Measurements from ENCODE around the gene CBLN3. TPM values are rescaled to one million over a fixed set of nuclear protein-coding genes. Genes with fewer than 3 reads are reported as not detected.

Gene CBLN3
- total and polyA plus RNA-seq, 9 of the 15 experiments (the other 6 are each of a cell fraction or from before 2014, with no cell fraction given) = 0.05 to 0.59 (median 0.26) TPM; not detected in 1

DNA sequence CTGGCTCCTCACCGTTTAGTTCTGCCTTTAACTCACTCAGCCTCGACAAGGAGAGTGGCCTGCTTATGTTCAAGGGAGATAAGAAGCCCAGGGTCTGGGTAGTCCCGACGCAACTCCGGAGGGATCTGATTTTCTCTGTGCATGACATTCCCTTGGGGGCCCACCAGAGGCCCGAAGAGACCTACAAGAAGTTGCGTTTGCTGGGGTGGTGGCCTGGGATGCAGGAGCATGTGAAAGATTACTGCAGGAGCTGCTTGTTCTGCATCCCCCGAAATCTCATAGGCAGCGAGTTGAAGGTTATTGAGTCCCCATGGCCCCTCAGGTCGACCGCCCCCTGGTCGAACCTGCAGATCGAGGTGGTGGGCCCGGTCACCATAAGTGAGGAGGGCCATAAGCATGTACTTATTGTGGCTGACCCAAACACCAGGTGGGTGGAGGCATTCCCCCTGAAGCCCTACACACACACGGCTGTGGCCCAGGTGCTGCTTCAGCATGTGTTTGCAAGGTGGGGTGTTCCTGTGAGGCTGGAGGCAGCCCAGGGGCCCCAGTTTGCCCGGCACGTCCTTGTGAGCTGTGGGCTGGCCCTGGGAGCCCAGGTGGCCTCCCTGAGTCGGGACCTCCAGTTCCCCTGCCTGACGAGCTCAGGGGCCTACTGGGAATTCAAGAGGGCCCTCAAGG is 13.1 kb downstream of the CBLN3 start (continued):
- TF ChIP-seq, protein P1, sequence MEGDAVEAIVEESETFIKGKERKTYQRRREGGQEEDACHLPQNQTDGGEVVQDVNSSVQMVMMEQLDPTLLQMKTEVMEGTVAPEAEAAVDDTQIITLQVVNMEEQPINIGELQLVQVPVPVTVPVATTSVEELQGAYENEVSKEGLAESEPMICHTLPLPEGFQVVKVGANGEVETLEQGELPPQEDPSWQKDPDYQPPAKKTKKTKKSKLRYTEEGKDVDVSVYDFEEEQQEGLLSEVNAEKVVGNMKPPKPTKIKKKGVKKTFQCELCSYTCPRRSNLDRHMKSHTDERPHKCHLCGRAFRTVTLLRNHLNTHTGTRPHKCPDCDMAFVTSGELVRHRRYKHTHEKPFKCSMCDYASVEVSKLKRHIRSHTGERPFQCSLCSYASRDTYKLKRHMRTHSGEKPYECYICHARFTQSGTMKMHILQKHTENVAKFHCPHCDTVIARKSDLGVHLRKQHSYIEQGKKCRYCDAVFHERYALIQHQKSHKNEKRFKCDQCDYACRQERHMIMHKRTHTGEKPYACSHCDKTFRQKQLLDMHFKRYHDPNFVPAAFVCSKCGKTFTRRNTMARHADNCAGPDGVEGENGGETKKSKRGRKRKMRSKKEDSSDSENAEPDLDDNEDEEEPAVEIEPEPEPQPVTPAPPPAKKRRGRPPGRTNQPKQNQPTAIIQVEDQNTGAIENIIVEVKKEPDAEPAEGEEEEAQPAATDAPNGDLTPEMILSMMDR (IDR thresholded peaks at IDR 0.05 in 2 of 3, conservative IDR thresholded peaks at IDR 0.05 in 1 of 3; ENCODE audit: insufficient read depth in 2 of 3, low read depth in 1 of 3, low read length in 3 of 3) = peak; percentile 10 to 33 (median 11); a peak in 2 of 6 replicates
- TF ChIP-seq MECOM (CRISPR knock-in tag; IDR thresholded peaks at IDR 0.05) = no peak
- TF ChIP-seq, protein P2, sequence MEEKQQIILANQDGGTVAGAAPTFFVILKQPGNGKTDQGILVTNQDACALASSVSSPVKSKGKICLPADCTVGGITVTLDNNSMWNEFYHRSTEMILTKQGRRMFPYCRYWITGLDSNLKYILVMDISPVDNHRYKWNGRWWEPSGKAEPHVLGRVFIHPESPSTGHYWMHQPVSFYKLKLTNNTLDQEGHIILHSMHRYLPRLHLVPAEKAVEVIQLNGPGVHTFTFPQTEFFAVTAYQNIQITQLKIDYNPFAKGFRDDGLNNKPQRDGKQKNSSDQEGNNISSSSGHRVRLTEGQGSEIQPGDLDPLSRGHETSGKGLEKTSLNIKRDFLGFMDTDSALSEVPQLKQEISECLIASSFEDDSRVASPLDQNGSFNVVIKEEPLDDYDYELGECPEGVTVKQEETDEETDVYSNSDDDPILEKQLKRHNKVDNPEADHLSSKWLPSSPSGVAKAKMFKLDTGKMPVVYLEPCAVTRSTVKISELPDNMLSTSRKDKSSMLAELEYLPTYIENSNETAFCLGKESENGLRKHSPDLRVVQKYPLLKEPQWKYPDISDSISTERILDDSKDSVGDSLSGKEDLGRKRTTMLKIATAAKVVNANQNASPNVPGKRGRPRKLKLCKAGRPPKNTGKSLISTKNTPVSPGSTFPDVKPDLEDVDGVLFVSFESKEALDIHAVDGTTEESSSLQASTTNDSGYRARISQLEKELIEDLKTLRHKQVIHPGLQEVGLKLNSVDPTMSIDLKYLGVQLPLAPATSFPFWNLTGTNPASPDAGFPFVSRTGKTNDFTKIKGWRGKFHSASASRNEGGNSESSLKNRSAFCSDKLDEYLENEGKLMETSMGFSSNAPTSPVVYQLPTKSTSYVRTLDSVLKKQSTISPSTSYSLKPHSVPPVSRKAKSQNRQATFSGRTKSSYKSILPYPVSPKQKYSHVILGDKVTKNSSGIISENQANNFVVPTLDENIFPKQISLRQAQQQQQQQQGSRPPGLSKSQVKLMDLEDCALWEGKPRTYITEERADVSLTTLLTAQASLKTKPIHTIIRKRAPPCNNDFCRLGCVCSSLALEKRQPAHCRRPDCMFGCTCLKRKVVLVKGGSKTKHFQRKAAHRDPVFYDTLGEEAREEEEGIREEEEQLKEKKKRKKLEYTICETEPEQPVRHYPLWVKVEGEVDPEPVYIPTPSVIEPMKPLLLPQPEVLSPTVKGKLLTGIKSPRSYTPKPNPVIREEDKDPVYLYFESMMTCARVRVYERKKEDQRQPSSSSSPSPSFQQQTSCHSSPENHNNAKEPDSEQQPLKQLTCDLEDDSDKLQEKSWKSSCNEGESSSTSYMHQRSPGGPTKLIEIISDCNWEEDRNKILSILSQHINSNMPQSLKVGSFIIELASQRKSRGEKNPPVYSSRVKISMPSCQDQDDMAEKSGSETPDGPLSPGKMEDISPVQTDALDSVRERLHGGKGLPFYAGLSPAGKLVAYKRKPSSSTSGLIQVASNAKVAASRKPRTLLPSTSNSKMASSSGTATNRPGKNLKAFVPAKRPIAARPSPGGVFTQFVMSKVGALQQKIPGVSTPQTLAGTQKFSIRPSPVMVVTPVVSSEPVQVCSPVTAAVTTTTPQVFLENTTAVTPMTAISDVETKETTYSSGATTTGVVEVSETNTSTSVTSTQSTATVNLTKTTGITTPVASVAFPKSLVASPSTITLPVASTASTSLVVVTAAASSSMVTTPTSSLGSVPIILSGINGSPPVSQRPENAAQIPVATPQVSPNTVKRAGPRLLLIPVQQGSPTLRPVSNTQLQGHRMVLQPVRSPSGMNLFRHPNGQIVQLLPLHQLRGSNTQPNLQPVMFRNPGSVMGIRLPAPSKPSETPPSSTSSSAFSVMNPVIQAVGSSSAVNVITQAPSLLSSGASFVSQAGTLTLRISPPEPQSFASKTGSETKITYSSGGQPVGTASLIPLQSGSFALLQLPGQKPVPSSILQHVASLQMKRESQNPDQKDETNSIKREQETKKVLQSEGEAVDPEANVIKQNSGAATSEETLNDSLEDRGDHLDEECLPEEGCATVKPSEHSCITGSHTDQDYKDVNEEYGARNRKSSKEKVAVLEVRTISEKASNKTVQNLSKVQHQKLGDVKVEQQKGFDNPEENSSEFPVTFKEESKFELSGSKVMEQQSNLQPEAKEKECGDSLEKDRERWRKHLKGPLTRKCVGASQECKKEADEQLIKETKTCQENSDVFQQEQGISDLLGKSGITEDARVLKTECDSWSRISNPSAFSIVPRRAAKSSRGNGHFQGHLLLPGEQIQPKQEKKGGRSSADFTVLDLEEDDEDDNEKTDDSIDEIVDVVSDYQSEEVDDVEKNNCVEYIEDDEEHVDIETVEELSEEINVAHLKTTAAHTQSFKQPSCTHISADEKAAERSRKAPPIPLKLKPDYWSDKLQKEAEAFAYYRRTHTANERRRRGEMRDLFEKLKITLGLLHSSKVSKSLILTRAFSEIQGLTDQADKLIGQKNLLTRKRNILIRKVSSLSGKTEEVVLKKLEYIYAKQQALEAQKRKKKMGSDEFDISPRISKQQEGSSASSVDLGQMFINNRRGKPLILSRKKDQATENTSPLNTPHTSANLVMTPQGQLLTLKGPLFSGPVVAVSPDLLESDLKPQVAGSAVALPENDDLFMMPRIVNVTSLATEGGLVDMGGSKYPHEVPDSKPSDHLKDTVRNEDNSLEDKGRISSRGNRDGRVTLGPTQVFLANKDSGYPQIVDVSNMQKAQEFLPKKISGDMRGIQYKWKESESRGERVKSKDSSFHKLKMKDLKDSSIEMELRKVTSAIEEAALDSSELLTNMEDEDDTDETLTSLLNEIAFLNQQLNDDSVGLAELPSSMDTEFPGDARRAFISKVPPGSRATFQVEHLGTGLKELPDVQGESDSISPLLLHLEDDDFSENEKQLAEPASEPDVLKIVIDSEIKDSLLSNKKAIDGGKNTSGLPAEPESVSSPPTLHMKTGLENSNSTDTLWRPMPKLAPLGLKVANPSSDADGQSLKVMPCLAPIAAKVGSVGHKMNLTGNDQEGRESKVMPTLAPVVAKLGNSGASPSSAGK (IDR thresholded peaks at IDR 0.05) = no peak
- TF ChIP-seq, protein P3, sequence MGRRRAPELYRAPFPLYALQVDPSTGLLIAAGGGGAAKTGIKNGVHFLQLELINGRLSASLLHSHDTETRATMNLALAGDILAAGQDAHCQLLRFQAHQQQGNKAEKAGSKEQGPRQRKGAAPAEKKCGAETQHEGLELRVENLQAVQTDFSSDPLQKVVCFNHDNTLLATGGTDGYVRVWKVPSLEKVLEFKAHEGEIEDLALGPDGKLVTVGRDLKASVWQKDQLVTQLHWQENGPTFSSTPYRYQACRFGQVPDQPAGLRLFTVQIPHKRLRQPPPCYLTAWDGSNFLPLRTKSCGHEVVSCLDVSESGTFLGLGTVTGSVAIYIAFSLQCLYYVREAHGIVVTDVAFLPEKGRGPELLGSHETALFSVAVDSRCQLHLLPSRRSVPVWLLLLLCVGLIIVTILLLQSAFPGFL (CRISPR knock-in tag; IDR thresholded peaks at IDR 0.05) = no peak
- TF ChIP-seq ETV5 (CRISPR knock-in tag; IDR thresholded peaks at IDR 0.05; ENCODE audit: low read depth) = no peak
- no peak for TF ChIP-seq LCOR (CRISPR knock-in tag; IDR thresholded peaks at IDR 0.05)
- no peak for TF ChIP-seq ZNF830 (CRISPR knock-in tag; IDR thresholded peaks at IDR 0.05)
- TF ChIP-seq POU5F1 (IDR thresholded peaks at IDR 0.05; ENCODE audit: borderline replicate concordance, low read depth, low read length, partially characterized antibody) = no peak
- no peak for TF ChIP-seq ZKSCAN1 (IDR thresholded peaks at IDR 0.05; ENCODE audit: low read depth, low read length)
- 0 out of 2 replicates have a peak, but pooled peaks have one; percentile 20 for TF ChIP-seq CXXC5 (CRISPR knock-in tag; IDR thresholded peaks at IDR 0.05)
- no peak for TF ChIP-seq CHD2 (IDR thresholded peaks at IDR 0.05; ENCODE audit: low read depth, low read length)
- no peak for TF ChIP-seq JUND (IDR thresholded peaks at IDR 0.05; ENCODE audit: borderline replicate concordance, low read depth, low read length)
- TF ChIP-seq JUND (tag; IDR thresholded peaks at IDR 0.05; ENCODE audit: borderline replicate concordance, low read depth, low read length) = no peak
- TF ChIP-seq OTX1 (CRISPR knock-in tag; IDR thresholded peaks at IDR 0.05) = no peak
